ENCODE results near the gene MRPL40.
"Not testable (repeated sequence)": the region's sequence is repeated elsewhere in the genome, so short reads cannot be mapped to it uniquely, and the experiment has no call there.

MRPL40 gene

DNA sequence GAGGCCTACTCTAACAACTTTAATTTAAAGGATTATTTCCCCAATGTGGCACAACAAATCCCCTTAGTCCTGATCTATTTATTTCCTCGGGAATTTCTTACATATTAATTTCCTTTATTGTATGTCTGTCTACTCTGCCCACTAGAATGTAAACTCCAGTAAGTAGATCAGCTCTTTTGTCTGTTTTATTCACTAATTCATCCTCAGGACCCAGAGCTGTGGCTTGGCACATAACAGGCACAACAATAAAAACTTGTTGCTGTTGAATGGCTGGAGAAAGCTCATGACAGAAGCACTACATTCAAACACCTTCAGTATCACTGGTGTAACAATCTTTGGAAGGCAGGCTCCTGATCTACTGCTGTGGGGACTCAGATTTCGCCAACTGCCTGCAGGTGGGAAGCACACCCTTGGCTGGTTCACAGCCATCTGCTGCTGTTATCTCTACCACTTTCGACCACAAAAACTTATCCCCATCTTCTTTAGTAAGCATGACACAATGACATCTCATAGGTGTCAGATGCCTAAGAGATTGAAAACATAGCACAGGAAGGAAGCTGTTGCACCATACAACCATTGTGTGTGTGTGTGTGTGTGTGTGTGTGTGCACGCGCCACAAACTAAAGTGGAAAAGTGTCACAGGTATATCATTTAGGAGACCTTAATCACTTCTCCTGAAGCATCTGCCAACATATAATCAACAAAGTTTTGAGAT, 12.7 kb upstream of the MRPL40 start:
- DNase-seq (no peak), ATAC-seq (replicated peaks) (peak; percentile 77 to 94)
- Mint-ChIP-seq H3K4me1 (peaks cover 36 to 54% of the 10 kb centered on the region in 2 donors), H3K4me3 (no peak overlapping the region), H3K27ac (peak overlapping the region; percentile 15), H3K36me3 (peaks cover 16 to 35% of the 10 kb centered on the region in 2 donors), H3K9me3 (peaks cover 0 to 2% of the 10 kb centered on the region in 2 donors), H3K27me3 (no peaks in the 10 kb centered on the region)

DNA sequence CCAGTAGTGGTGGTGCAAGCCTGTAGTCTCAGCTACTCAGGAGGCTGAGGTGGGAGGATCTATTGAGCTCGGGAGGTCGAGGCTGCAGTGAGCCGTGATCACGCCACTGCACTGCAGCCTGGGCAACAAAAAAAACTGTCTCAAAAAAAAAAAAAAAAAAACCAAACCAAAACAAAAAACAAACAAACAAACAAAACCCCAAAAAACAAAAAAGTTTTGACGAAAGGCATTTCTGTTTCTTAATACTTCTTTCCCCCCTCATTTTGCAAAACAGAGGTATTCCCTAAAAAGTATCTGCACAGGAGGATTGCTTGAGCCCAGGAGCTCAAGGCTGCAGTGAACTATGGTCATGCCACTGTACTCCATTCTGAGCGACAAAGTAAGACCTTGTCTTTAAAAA, 12.0 kb upstream of the MRPL40 start:
- no peak for DNase-seq
- Mint-ChIP-seq H3K9me3 (peaks cover 0 to 2% of the 10 kb centered on the region in 2 donors), H3K27ac (no peak overlapping the region), H3K4me3 (no peak overlapping the region), H3K4me1 (peaks cover 36 to 61% of the 10 kb centered on the region in 2 donors), H3K27me3 (no peaks in the 10 kb centered on the region), H3K36me3 (peaks cover 18 to 35% of the 10 kb centered on the region in 2 donors)
- no peak for ATAC-seq (replicated peaks)

DNA sequence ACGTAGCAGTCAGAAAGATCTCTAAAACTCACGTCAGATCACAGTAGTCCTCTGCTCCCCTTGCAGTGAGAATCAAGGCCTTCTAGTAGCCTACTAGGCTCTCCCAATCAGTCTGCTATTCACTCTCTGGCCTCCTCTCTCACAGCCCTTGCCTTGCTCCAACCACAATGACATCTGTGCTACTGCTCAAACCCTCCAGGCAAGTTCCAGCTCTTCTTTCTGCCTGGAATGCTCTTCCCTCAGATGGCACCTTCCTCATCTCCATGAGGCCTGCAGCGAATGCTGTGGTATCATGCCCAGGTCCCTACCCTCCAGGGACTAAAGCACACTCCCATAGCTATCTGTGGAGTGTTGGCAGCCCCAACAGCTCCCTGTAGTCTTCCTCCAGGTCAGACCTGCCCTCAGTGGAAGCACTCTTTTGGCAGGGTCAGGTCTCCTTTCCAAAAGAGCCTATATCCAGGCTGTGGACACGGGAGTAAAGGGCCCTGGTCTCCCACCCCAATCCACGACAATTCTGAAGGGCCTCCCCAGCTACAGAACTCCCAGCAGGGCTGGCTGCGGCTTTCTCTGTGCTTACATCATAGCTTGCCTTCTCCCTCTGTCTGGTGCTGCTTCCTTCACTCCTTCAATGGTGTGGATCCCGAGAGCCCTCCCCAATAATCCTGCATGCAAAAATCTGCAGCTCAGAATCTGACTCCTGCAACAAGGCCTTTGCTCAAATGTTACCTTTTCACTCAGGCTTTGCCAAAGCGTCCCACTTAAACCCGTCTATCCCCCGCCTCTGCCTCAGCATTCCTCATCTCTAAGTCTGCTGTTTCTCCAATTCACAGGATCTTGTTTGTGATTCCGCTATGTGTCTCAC, 9.7 kb upstream of the MRPL40 start:
- Mint-ChIP-seq H3K9me3 (peaks cover 0 to 2% of the 10 kb centered on the region in 2 donors), H3K4me3 (no peak overlapping the region), H3K36me3 (peaks cover 10 to 36% of the 10 kb centered on the region in 2 donors), H3K27me3 (no peaks in the 10 kb centered on the region), H3K4me1 (peaks cover 47 to 77% of the 10 kb centered on the region in 2 donors), H3K27ac (peak overlapping the region; percentile 63)
- no peak for ATAC-seq (replicated peaks)
- no peak for DNase-seq

DNA sequence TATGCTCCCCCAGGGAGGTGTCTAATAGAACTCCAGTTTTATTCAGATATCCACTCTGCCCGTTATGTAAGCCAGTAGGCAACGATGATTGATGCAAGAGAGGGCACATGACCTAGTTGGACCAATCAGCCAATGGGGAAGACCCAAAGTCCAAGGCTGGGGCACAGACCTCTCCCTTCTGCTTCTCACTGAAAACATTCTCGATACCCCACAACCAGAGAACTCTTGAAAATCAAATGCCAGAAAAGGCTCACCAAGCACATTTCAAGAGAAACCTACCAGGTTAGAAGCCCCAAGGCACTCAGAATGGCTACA, 8.2 kb upstream of the MRPL40 start:
- ATAC-seq (replicated peaks) (no peak), DNase-seq (no peak)
- H3K36me3 Mint-ChIP-seq: peaks cover 8 to 34% of the 10 kb centered on the region in 2 donors
- H3K4me3 Mint-ChIP-seq: no peak overlapping the region
- peaks cover 47 to 79% of the 10 kb centered on the region in 2 donors for H3K4me1 Mint-ChIP-seq
- no peaks in the 10 kb centered on the region for H3K27me3 Mint-ChIP-seq
- no peak overlapping the region for H3K27ac Mint-ChIP-seq
- no peaks in the 10 kb centered on the region for H3K9me3 Mint-ChIP-seq

DNA sequence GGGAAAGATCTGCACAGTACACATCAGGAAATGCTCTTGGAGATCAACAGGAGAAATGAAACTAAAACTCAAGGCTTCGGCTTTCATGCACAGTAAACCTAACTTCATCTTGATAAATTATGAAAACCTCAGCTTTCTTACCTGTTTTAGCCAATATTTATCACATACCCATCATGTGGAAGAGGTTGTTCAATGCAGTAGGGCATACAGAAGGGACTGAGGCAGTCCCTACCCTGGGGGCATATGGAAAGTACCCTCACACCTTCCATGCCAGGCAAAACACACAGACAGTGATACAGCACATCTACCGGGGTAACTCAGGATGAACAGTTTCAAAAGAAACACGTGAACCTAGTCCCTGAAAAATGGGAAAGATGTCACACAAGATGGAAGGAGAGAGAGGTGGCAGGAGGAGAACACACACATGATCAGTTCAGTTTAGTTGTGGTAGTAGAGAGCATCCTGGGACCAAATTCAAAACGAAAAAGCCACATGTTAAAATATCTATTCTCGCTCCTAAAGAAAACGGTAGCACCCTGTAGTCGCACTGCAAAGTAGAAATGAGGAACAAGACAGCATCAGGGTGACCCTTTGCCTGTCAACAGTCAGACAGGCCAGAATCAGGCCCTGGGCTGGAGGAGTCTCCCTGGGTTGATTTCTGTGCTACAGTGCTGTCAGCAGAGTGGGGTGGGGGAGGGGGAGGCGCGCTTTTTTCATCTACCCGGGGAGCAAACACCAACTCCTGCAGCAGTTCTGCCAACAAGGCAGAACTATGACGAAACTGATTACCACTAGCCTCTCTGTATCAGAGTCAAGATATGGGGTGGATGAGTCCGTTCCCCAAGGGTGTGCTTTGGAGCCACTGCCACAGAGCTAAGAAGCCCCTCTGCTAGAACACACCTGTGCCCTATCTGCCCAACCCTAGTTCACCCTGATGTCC, 2.1 kb upstream of the MRPL40 start:
- H3K27me3 Mint-ChIP-seq: no peaks in the 10 kb centered on the region
- DNase-seq (no peak), ATAC-seq (replicated peaks) (peak in 1 of 2 donors; percentile 12)
- H3K27ac Mint-ChIP-seq: peak overlapping the region; percentile 89
- H3K9me3 Mint-ChIP-seq: no peaks in the 10 kb centered on the region
- H3K4me1 Mint-ChIP-seq: peaks cover 35 to 68% of the 10 kb centered on the region in 2 donors
- peaks cover 7 to 30% of the 10 kb centered on the region in 2 donors for H3K36me3 Mint-ChIP-seq
- peak overlapping the region; percentile 92 to 98 for H3K4me3 Mint-ChIP-seq

DNA sequence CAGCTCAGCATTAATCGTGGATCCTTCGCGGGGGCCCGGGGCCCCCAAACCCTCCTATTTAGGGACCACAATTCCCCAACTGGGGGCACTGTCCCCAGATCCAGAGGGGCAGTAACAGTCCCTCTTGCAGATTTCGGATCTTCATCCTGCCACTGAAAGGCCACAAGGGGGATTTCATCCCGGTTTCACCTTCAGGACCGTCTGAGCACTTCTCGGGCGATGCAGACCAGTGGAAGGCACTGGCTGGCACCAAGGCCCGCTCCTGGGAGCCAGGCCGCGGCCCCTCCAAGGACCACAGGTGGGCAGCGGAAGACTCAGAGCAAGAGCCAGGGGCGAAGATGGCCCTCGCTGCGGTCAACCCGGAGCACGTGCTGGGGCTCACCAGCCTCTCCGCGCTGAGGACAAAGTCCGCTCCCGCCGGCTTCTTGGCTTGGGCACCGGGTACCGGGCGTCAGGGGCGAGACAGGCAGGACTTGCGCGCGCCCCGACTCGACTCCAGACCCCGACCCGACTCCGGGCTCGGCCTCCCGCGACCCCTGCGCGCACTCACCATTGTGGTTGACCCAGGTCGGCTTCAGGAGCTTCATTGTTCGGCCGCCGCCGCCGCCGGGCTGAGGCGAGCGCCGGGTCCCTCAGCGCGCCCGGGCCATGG, 1.3 kb upstream of the MRPL40 start:
- no peaks in the 10 kb centered on the region for H3K9me3 Mint-ChIP-seq
- peak overlapping the region; percentile 89 for H3K27ac Mint-ChIP-seq
- peak; percentile 13 for DNase-seq
- no peaks in the 10 kb centered on the region for H3K27me3 Mint-ChIP-seq
- peaks cover 37 to 70% of the 10 kb centered on the region in 2 donors for H3K4me1 Mint-ChIP-seq
- no peak for ATAC-seq (replicated peaks)
- peaks cover 11 to 33% of the 10 kb centered on the region in 2 donors for H3K36me3 Mint-ChIP-seq
- peak overlapping the region; percentile 92 to 98 for H3K4me3 Mint-ChIP-seq

DNA sequence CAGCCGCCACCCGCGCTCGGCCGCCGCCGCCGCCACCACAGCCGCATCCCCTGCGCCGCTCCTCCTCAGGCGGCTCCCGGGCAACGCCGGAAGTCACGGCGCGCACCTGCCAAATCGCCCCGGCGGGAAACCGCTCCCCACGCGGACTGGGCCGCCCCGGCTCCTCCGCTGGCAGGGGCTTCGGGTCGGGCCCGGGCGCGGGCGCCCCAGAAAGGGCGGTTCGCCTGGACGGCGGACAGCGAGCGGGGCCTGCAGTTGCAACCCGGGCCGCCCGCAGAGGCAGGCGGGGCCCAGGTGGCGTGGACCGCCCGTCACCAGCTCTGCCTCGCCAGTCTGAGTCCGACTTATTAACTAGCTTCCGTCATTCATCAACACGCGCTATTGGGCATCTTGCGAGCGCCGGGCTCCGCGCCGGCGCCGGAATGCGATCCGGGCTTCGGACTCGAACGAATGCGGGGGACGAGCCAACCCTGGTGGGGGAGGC, 654 bp upstream of the MRPL40 start, which contains the start of gene HIRA:
Gene HIRA (minus strand): TSS at position 85 of the 484 bp plus-strand sequence. CDS start 257 bp downstream, outside the sequence.
- peak; percentile 59 to 64 for ATAC-seq (replicated peaks)
- H3K36me3 Mint-ChIP-seq: peaks cover 9 to 29% of the 10 kb centered on the region in 2 donors
- no peaks in the 10 kb centered on the region for H3K27me3 Mint-ChIP-seq
- H3K27ac Mint-ChIP-seq: peak within 1 kb of the TSS; percentile 99
- H3K4me1 Mint-ChIP-seq: peaks cover 32 to 66% of the 10 kb centered on the region in 2 donors
- peak; percentile 84 for DNase-seq
- peak within 1 kb of the TSS; percentile 92 to 98 for H3K4me3 Mint-ChIP-seq
- H3K9me3 Mint-ChIP-seq: no peaks in the 10 kb centered on the region

DNA sequence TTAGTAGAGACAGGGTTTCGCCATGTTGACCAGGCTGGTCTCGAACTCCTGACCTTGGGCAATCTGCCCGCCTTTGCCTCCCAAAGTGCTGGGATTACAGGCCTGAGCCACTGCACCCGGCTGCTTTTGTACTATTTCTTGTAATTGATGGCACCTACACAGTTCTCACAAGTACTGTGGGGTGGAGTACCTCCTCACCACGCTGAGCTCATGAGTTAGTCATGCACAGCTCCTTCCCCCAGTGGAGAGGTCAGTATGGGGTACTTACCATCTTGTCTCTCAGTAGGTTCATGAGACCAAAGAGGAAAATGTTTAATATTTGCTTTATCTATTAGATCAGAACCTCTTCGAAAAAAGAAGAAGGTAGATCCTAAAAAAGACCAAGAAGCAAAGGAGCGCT, 2.1 kb downstream of the MRPL40 start:
- DNase-seq (no peak), ATAC-seq (replicated peaks) (no peak)
- peaks cover 30 to 58% of the 10 kb centered on the region in 2 donors for H3K4me1 Mint-ChIP-seq
- no peaks in the 10 kb centered on the region for H3K27me3 Mint-ChIP-seq
- H3K36me3 Mint-ChIP-seq: peaks cover 12 to 30% of the 10 kb centered on the region in 2 donors
- peak overlapping the region; percentile 44 to 64 for H3K4me3 Mint-ChIP-seq
- peak overlapping the region; percentile 65 for H3K27ac Mint-ChIP-seq
- no peaks in the 10 kb centered on the region for H3K9me3 Mint-ChIP-seq

DNA sequence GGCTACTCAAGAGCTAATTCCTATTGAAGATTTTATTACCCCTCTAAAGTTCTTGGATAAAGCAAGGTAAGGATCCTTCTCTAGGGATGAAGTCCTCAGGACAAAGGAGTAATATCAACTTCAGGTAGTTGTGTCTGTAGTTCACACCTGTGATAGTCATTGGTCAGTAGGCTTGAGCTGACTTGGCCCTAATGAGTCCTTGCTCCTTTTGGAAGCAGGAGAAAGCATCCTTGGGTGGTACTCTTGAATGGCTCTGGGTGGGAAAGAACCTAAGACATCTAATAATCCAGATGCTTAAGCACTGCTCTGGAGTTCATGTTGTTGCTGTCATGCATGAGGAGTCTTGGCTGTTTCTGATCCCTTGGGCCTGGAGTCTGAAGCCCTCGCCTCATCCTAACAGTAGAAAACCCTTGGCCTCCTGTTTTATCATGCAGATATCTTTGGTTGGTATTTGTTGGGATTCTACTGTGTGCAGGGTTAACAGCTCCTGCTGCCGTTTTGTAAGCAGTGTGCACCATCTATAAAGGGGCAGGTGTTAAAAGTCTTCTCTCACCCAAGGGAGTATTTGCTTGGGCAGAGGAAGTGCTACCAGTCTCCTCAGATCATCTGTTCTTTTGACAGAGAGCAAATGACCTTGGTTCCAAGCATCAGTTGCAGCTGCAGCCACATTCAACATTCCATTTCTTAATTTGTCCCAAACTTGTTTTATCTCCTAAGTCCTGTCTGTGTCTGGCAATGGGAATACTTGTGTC, 2.7 kb downstream of the MRPL40 start:
- Mint-ChIP-seq H3K4me1 (peaks cover 25 to 52% of the 10 kb centered on the region in 2 donors), H3K27ac (peak overlapping the region; percentile 65), H3K27me3 (no peaks in the 10 kb centered on the region), H3K9me3 (no peaks in the 10 kb centered on the region), H3K4me3 (no peak overlapping the region), H3K36me3 (peaks cover 12 to 30% of the 10 kb centered on the region in 2 donors)
- DNase-seq (no peak), ATAC-seq (replicated peaks) (no peak)

DNA sequence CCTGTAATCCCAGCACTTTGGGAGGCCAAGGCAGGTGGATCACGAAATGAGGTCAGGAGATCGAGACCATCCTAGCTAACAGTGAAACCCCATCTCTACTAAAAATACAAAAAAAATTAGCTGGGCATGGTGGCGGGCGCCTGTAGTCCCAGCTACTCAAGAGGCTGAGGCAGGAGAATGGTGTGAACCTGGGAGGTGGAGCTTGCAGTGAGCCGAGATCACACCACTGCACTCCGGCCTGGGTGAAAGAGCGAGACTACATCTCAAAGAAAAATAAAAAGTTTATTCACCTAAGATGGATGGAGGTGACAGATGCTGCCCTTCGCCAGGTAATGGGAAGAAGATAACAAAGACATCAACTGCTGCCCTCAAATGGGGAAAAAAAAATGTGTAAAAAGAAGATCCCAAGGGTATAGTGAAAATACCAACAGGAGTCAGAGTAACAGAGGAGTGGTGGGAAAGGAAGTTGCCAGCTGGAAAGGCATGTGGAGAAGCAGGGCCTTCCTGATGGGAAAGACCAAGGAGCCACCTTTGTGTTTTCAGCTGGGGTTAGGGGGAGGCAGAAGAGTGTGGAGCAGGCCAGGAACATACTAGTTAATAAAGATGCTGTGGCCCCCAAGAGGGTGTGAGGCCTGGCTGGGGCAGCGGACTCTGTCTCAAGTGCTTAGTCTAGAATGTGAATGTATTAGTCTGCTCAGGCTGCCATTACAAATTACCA, 4.3 kb downstream of the MRPL40 start:
- DNase-seq; H3K9me3 Mint-ChIP-seq; ATAC-seq (replicated peaks); H3K27me3 Mint-ChIP-seq; H3K4me3 Mint-ChIP-seq: not testable (repeated sequence)
- Mint-ChIP-seq H3K4me1 (peaks cover 20 to 43% of the 10 kb centered on the region in 2 donors), H3K27ac (peak overlapping the region; percentile 74), H3K36me3 (peaks cover 18 to 39% of the 10 kb centered on the region in 2 donors)

DNA sequence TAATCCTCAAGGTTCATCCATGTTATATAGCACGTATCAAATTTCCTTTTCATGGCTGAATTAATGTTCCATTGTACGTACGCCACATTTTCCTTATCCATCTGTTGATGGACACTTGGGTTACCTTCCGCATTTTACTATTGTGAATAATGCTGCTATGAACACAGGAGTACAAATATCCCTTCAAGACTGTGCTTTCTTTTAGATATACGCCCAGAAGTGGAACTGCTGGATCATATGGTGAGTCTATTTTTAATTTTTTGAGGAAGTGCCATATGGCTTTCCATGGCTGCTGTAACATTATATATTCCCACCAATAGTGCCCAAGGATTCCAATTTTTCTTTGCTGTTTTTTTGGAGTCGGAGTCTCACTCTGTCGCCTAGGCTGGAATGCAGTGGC, 6.0 kb downstream of the MRPL40 start:
- no peak for ATAC-seq (replicated peaks)
- Mint-ChIP-seq H3K36me3 (peaks cover 22 to 43% of the 10 kb centered on the region in 2 donors), H3K27ac (peak overlapping the region; percentile 70)

DNA sequence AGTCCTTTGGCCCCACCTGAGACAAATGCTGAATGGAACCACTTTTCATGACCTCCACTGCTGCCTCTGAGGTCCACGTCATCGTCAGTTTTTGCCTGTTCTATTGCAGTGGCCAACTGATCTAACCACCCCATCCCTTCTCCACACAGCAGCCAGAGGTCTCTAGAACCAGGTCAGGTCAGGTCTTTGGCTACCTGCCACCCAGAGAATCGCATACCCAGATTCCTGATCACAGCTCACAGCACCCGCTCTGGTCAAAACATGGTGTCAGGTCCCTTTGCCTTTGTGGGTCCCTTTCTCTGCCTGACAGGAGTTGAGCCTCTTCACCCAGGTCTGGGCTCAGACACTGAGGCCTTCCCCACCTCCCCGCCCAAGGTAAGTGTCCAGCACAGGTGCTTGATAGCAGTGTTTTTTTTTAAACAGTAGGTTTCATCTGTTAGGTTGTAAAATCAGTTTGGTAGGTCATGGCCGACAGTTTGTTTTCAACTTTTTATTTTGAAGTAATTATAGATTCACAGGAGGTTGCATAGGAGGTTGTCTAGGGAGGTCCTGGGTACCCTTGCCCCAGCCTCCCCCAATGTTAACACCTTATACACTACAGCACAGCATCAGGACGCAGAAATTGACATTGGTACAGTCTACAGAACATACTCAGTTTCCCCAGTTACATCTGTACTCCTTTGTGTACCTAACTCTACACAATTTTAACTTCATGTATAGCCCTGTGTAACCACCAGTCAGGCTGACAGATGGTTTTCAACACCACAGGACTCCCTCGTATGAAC, 8.3 kb downstream of the MRPL40 start:
- ATAC-seq (replicated peaks) (no peak), DNase-seq (no peak)
- H3K36me3 Mint-ChIP-seq: peaks cover 17 to 43% of the 10 kb centered on the region in 2 donors
- H3K9me3 Mint-ChIP-seq: no peaks in the 10 kb centered on the region
- H3K4me3 Mint-ChIP-seq: no peak overlapping the region
- H3K27ac Mint-ChIP-seq: peak overlapping the region; percentile 9
- H3K4me1 Mint-ChIP-seq: peaks cover 20 to 46% of the 10 kb centered on the region in 2 donors
- H3K27me3 Mint-ChIP-seq: no peaks in the 10 kb centered on the region

More for the DNA sequence above, 6.0 kb downstream of the MRPL40 start:
- Mint-ChIP-seq H3K4me1 (peaks cover 26 to 45% of the 10 kb centered on the region in 2 donors), H3K4me3 (no peak overlapping the region), H3K9me3 (no peaks in the 10 kb centered on the region), H3K27me3 (no peaks in the 10 kb centered on the region)
- no peak for DNase-seq

All from stimulated activated naive B cell treated with anti-CD40 and anti-IgM and Interleukin-4, amounts not matched to agents 10 μg/mL and 1 μg/mL and 100 μg/mL, for 72 hours (primary cell).